ENCODE results near the gene SLPI.

The SLPI gene

DNA sequence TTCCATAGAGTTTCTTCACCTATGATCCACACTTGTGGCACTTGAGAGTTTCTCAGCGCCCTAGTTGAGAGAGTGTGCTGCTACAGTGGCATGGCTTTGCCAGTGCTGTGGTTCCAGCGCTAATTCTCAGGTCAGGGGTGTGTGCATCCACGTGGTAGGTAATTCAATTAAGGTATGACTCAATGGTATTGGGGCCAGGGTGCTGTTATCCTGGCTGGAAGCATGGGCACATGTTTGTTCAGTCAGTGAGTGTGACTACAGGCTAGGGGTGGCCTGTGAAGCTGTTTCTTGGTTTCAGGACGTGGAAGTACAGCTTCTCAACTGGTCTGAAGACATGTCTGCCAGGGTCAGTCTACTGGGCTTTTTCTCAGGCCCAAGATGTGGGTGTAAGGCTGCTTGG is 36.2 kb downstream of the SLPI start:
- DNase-seq (ENCODE audit: low read depth, low spot score) = no peak

DNA sequence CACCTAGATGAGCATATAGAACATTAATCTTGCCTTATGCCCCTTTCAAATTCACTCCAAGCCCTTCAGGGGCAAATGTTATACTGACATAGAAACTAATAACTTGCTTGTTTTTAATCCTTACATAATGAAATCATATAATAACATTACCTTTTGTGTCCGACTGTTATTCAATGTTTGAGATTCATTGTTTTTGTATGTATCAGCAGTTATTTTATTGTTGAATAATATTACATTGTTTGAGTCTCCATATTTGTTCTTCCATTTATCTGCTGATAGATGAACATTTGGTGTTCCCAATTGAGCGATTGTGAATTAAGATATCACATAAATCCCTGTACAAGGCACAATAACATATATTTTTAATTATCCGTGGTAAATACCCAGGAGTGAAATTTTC is 41.5 kb downstream of the SLPI start:
- DNase-seq (ENCODE audit: low read depth, low spot score) = no peak

DNA sequence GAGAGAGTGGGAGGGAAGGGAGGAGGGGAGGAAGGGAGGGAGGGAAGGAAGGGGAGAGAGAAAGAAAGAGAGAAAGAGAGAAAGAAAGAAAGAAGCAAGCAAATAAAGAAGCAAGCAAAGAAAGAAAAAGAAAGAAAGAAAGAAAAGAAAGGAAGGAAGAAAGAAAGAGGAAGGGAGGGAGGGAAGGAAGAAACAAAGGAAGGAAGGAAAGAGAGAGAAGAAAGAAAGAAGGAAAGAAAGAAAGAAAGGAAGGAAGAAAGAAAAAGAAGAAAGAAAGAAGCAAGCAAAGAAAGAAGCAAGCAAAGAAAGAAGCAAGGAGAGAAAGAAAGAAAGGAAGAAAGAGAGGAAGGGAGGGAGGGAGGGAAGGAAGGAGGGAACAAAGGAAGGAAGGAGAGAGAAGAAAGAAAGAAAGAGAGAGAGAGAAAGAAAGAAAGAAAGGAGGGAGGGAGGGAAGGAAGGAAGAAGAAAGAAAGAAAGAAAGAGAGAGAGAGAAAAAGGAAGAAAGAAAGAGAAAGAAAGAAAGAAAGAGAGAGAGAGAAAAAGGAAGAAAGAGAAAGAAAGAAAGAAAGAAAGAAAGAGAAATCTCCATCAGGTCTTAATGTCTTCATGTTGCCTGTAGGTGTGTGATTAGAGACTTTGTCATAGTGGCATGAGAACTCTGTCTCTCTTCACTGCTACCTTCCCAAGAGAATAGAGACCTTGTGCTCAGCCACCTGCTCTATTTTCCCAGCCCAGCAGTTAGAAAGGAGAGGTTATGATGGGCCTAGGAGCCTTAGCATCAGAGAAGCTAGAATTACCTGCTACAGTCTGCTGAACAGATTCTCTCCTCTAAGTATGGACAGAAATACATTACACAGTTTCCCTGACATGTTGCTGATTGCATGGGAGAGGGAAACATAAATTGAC is 42.5 kb downstream of the SLPI start:
- DNase-seq (ENCODE audit: low read depth, low spot score) = peak; percentile 23

DNA sequence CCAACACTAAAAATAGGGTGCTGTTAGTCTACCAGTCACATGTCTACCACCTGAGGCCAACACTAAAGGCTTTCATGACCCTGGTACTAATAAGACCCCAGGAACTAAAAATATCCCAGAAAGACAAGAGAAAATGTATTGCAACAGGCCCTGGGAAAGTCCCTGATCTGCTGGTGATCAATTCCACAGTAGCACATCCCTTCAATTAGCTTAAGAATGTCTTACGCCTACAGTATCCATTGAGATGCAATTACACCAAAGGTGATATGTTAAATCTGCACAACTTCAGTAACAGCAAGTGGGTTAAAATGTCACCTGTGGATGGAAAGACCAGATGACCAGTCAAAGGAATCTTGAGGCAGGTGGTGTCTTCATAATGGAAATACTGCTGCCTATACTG is 44.4 kb downstream of the SLPI start:
- peak; percentile 30 for DNase-seq (ENCODE audit: low read depth, low spot score)

DNA sequence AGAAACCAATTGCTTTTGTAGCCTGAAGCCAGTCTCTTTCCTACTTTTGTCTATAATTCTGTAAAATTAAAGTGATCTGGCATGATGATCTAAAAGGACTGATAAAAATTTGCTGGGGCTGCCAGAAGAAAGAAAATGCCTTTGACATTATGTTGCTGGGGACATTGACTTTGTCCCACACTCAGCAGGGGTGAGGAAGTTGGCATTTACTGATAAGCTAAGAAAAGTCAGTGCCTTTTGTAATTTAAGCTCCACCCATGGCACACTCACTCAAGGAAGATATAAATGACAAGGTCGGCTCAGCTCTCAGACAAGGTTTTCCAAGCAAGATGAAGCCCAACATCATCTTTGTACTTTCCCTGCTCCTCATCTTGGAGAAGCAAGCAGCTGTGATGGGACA is 47.6 kb downstream of the SLPI start, which contains the start of gene SEMG1:
Gene SEMG1, plus strand, starts transcription at position 309 of the 400 bp plus-strand sequence. Its CDS starts 21 bp downstream, at position 330.
- DNase-seq (ENCODE audit: low read depth, low spot score) = peak; percentile 12

All from iPS DF 19.7 (cell line).